ENCODE data around the gene MYO9A. TPM values are rescaled to one million over a fixed set of nuclear protein-coding genes. Genes with fewer than 3 reads are reported as not detected.
"Not testable (repeated sequence)": the region's sequence is repeated elsewhere in the genome, so short reads cannot be mapped to it uniquely, and the experiment has no call there.

The MYO9A gene
- total and polyA plus RNA-seq, 2 experiments from 2014 or later: 13.1 to 42.8 TPM

DNA sequence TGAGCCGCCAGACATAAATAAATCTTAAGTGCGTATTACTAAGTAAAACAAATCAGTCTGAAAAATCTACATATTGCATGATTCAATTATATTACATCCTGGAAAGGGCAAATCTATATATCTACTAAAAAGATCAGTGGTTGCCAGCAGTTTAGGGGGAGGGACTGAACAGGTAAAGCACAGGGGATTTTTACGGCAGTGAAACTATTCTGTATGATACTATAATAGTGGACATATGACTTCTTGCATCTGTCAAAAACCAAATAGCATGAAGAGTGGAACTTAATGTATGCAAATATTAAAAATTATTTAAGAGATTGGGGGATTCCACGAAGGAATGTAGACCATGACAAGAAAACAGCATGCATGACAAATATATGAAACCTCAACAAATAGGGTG, 111.6 kb downstream of the MYO9A start:
- no peaks in the 10 kb centered on the region for H3K27me3 ChIP-seq
- no peak overlapping the region for H3K27ac ChIP-seq
- peaks cover 2% of the 10 kb centered on the region for H3K79me2 ChIP-seq
- no peaks in the 10 kb centered on the region for H3K9me2 ChIP-seq (replicated peaks; ENCODE audit: insufficient read depth)
- no peaks in the 10 kb centered on the region for H3K36me3 ChIP-seq (replicated peaks; ENCODE audit: insufficient read depth, low read depth)
- 95% methylated on average over 4 of the region's 4 CpGs for WGBS (ENCODE audit: low lambda C conversion rate, missing lambda C conversion rate)
- no peak overlapping the region for H3K4me2 ChIP-seq
- TF ChIP-seq EZH2 (IDR thresholded peaks at IDR 0.05; ENCODE audit: borderline replicate concordance): no peak
- TF ChIP-seq CTCF (IDR thresholded peaks at IDR 0.05; ENCODE audit: poor library complexity): no peak
- no peak for TF ChIP-seq EZH2phosphoT487 (IDR thresholded peaks at IDR 0.05; ENCODE audit: low read depth, severe bottlenecking, unreplicated experiment)
- H3K9me3 ChIP-seq (ENCODE audit: low read depth): no peaks in the 10 kb centered on the region
- no peak for DNase-seq (ENCODE audit: low spot score)
- H3K4me1 ChIP-seq (ENCODE audit: insufficient read depth): no peaks in the 10 kb centered on the region
- no peak overlapping the region for H3K4me3 ChIP-seq
- H4K20me1 ChIP-seq (ENCODE audit: insufficient read depth, poor library complexity, severe bottlenecking): no peaks in the 10 kb centered on the region
- no peak overlapping the region for H2AFZ ChIP-seq

DNA sequence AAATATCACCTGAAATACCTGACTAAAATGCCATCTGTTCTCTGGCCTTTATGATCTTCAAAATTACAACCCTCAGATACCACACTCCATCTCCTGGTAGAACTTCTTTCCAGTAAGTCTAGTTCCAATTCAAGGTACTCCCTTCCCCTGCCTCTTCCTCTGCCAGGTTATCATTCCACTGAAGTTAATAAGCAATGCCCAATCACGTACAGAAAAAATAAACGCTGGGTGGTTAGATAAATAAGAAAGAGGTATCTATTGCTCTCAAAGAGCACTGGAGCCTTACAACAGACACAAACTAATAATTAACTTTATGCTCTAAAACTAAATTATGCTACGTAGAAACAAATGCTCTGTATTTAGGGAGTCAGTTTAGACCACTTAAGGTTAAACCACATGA, 112.5 kb downstream of the MYO9A start:
- no peak for DNase-seq (ENCODE audit: low spot score)
- peaks cover 2% of the 10 kb centered on the region for H3K79me2 ChIP-seq
- H3K27me3 ChIP-seq: no peaks in the 10 kb centered on the region
- H3K9me3 ChIP-seq (ENCODE audit: low read depth): no peaks in the 10 kb centered on the region
- WGBS (ENCODE audit: low lambda C conversion rate, missing lambda C conversion rate): 70% methylated on average over 3 of the region's 3 CpGs
- no peak overlapping the region for H3K4me2 ChIP-seq
- no peaks in the 10 kb centered on the region for H4K20me1 ChIP-seq (ENCODE audit: insufficient read depth, poor library complexity, severe bottlenecking)
- no peak overlapping the region for H3K4me3 ChIP-seq
- H3K4me1 ChIP-seq (ENCODE audit: insufficient read depth): no peaks in the 10 kb centered on the region
- H2AFZ ChIP-seq: no peak overlapping the region
- H3K9me2 ChIP-seq (replicated peaks; ENCODE audit: insufficient read depth): no peaks in the 10 kb centered on the region
- H3K27ac ChIP-seq: no peak overlapping the region
- TF ChIP-seq CTCF (IDR thresholded peaks at IDR 0.05; ENCODE audit: poor library complexity): no peak
- no peaks in the 10 kb centered on the region for H3K36me3 ChIP-seq (replicated peaks; ENCODE audit: insufficient read depth, low read depth)

DNA sequence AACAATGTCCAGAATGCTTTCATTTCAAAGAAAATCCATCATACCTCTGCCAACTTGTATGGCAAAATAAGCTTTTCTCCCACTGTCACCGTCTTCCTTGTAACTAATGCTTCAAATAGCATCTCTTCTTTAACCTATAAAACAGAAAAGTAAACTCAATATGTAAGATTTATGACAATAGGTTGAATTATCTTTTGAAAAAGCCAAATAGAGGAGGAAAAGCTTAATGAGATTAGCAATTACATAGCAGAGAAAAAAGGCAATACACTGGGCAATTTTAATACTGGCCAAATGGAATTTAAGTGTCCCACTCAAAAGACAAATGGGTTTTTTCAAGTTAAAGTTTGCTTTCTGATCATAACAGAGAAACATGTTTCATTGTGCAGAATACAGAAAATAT, 118.1 kb downstream of the MYO9A start:
- Histone ChIP-seq H3K4me2 (no peak overlapping the region), H3K9me2 (replicated peaks; ENCODE audit: insufficient read depth) (no peaks in the 10 kb centered on the region), H3K27me3 (no peaks in the 10 kb centered on the region), H3K36me3 (replicated peaks; ENCODE audit: insufficient read depth, low read depth) (no peaks in the 10 kb centered on the region), H2AFZ (no peak overlapping the region), H4K20me1 (ENCODE audit: insufficient read depth, poor library complexity, severe bottlenecking) (no peaks in the 10 kb centered on the region), H3K27ac (no peak overlapping the region), H3K79me2 (peaks cover 6% of the 10 kb centered on the region), H3K4me3 (no peak overlapping the region), H3K4me1 (ENCODE audit: insufficient read depth) (no peaks in the 10 kb centered on the region), H3K9me3 (ENCODE audit: low read depth) (no peaks in the 10 kb centered on the region)
- 90% methylated on average over 1 of the region's 1 CpG for WGBS (ENCODE audit: low lambda C conversion rate, missing lambda C conversion rate)
- DNase-seq (ENCODE audit: low spot score): no peak
- TF ChIP-seq CTCF (IDR thresholded peaks at IDR 0.05; ENCODE audit: poor library complexity): no peak
- no peak for TF ChIP-seq EZH2 (IDR thresholded peaks at IDR 0.05; ENCODE audit: borderline replicate concordance)
- no peak for TF ChIP-seq EZH2phosphoT487 (IDR thresholded peaks at IDR 0.05; ENCODE audit: low read depth, severe bottlenecking, unreplicated experiment)

- not testable (repeated sequence) for H3K9me2 ChIP-seq (replicated peaks; ENCODE audit: insufficient read depth); H3K36me3 ChIP-seq (replicated peaks; ENCODE audit: insufficient read depth, low read depth); H3K27me3 ChIP-seq; H4K20me1 ChIP-seq (ENCODE audit: insufficient read depth, poor library complexity, severe bottlenecking); H3K4me2 ChIP-seq; H3K4me1 ChIP-seq (ENCODE audit: insufficient read depth); H3K4me3 ChIP-seq; H3K9me3 ChIP-seq (ENCODE audit: low read depth); H3K79me2 ChIP-seq; H3K27ac ChIP-seq; DNase-seq (ENCODE audit: low spot score); H2AFZ ChIP-seq
- 81% methylated on average over 6 of the region's 6 CpGs for WGBS (ENCODE audit: low lambda C conversion rate, missing lambda C conversion rate)
These were observed 119.2 kb downstream of the MYO9A start for GRCh38 chr15:71998717-71999116.

Data from hepatocyte (in vitro differentiated cells).